Suprapubic skin (tissue), 4 donors: ENCODE results near the gene EFCAB8. TPM values are rescaled to one million over a fixed set of nuclear protein-coding genes. Genes with fewer than 3 reads are reported as not detected.

Experiments used
- DNase-seq, 2 donors: peaks; one replicate each; pipeline ENCODE4 v3.0.0-alpha.2; 2019; ENCODE audit warnings: low spot score in 2 of 2
- H3K27ac ChIP-seq: fragments of 200-600 bp; sonication (generic); one replicate; pipeline ENCODE4 v1.5.1; 2019
- H3K27me3 ChIP-seq: fragments of 200-600 bp; sonication (generic); one replicate; pipeline ENCODE4 v1.5.1; 2019
- H3K36me3 ChIP-seq: fragments of 200-600 bp; sonication (generic); one replicate; pipeline ENCODE4 v1.5.1; 2019
- H3K4me1 ChIP-seq: fragments of 200-600 bp; sonication (generic); one replicate; pipeline ENCODE4 v1.5.1; 2019
- H3K4me3 ChIP-seq: fragments of 200-600 bp; sonication (generic); one replicate; pipeline ENCODE4 v1.5.1; 2019; ENCODE audit warnings: mild to moderate bottlenecking
- H3K9me3 ChIP-seq: fragments of 200-600 bp; sonication (generic); one replicate; pipeline ENCODE4 v1.5.1; 2019
- EP300 ChIP-seq: sonication (generic); formaldehyde crosslinking; IDR thresholded peaks from one replicate; pipeline ENCODE4 v1.6.1; 2017; ENCODE audit warnings: antibody characterized with exemption
- POLR2A ChIP-seq, 2 donors: fragments of 450-650 bp; IDR thresholded peaks; one replicate each; pipeline ENCODE4 v1.6.1; 2017; ENCODE audit warnings: antibody characterized with exemption in 2 of 2, mild to moderate bottlenecking in 2 of 2, moderate library complexity in 2 of 2
- POLR2AphosphoS5 ChIP-seq, 3 donors: sonication (generic); formaldehyde crosslinking; IDR thresholded peaks; one replicate each; pipeline ENCODE4 v1.6.1; 2017; ENCODE audit warnings: antibody characterized with exemption in 3 of 3
- WGBS: methylation state at CpG from one replicate; pipeline ENCODE4 v1.1.5; 2018; 5-methylcytosine and 5-hydroxymethylcytosine counted together
- total RNA-seq, 4 donors: library from RNA; depleted of rRNA; stranded (reverse); fragments of >200 nt; gene quantifications; one replicate each; pipeline ENCODE4 v1.1.0, GENCODE V29; 2016
- TF ChIP-seq, protein P1 (sequence below), 2 donors: fragments of 200-600 bp in 1 of 2; fragments of 450-650 bp in 1 of 2; sonication (generic) in 1 of 2; IDR thresholded peaks; one replicate each; pipeline ENCODE4 v1.5.1; 2016 to 2019; ENCODE audit warnings: antibody characterized with exemption in 2 of 2, mild to moderate bottlenecking in 1 of 2, moderate library complexity in 1 of 2

EFCAB8 gene
- total RNA-seq, 4 donors from 2014 or later = 0.76 to 0.89 TPM; not detected in 2

DNA sequence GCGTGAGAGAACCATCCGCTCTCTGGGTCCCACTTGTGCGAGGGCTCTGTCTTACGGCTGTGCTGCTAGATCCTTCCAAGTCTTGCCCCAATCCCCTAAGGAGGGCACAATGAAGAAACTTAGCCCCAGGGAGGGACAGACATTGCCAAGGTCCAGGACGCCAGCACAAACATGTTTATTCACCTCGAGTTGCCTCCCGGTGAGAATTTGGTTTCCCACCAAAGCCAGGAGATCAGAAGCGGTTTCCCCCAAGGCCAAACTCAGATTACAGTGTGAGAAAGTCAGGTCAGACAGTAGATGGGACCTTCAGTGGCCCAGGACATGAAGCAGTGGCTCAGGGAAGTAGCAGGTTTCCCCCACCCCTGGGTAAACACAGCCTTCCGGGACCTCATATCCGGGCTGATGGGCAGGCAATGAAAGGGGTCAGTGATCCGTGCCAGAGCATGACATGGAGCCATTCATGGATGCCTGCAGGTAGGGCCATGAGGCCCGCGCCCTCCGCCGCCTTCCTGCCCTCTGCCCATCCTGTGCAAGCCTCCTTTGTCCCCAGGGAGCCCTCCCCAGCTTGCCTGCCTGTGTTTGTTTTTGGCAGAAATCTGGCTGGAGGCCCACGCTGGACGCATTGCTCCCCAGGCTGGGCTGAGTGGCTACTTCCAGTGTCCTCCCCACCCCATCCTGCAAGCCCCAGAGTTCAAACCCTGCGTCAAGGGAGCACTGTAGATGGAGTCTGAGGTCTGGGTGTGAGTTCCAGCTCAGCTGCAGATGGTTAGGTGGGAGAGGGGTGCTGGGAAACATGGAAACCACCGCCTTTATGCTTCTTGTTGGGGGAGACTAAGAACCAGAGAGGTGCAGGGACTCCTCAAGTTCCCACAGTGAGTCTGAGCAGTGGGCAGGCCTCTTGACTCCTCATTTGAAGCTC, 150.8 kb downstream of the EFCAB8 start:
- no peak overlapping the region for H3K4me3 ChIP-seq
- peaks cover 5% of the 10 kb centered on the region for H3K9me3 ChIP-seq
- H3K36me3 ChIP-seq = no peaks in the 10 kb centered on the region
- no peak overlapping the region for H3K27ac ChIP-seq
- no peak for TF ChIP-seq EP300
- no peak for TF ChIP-seq POLR2AphosphoS5 (IDR thresholded peaks at IDR 0.05)
- TF ChIP-seq, protein P1, sequence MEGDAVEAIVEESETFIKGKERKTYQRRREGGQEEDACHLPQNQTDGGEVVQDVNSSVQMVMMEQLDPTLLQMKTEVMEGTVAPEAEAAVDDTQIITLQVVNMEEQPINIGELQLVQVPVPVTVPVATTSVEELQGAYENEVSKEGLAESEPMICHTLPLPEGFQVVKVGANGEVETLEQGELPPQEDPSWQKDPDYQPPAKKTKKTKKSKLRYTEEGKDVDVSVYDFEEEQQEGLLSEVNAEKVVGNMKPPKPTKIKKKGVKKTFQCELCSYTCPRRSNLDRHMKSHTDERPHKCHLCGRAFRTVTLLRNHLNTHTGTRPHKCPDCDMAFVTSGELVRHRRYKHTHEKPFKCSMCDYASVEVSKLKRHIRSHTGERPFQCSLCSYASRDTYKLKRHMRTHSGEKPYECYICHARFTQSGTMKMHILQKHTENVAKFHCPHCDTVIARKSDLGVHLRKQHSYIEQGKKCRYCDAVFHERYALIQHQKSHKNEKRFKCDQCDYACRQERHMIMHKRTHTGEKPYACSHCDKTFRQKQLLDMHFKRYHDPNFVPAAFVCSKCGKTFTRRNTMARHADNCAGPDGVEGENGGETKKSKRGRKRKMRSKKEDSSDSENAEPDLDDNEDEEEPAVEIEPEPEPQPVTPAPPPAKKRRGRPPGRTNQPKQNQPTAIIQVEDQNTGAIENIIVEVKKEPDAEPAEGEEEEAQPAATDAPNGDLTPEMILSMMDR (IDR thresholded peaks at IDR 0.05) = no peak
- no peak for TF ChIP-seq POLR2A (IDR thresholded peaks at IDR 0.05)
- no peaks in the 10 kb centered on the region for H3K4me1 ChIP-seq
- DNase-seq = no peak
- H3K27me3 ChIP-seq = peaks cover 26% of the 10 kb centered on the region
- 69% methylated on average over 13 of the region's 19 CpGs for WGBS

DNA sequence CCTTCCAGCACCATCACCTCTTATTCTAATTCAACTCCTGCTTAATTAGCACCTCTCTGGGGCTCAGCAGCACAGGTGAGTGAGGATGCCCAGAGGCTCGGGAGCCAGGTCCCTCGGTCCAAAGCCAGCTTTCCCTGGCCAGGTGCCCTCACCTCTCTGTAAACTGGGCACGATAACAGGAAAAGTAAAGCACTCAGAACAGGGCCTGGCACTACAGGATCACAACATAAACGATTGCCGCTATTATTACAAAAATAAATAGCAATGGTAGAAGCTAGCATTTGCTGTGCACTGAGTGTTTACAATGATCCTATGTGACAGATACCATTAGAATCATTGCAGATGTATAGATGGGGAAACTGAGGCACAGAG, 151.4 kb downstream of the EFCAB8 start:
- no peak overlapping the region for H3K27ac ChIP-seq
- H3K27me3 ChIP-seq = peaks cover 28% of the 10 kb centered on the region
- no peaks in the 10 kb centered on the region for H3K4me1 ChIP-seq
- H3K4me3 ChIP-seq = no peak overlapping the region
- DNase-seq = no peak
- WGBS = 60% methylated on average over 5 of the region's 5 CpGs
- TF ChIP-seq, protein P1 (IDR thresholded peaks at IDR 0.05) = no peak
- TF ChIP-seq EP300 = no peak
- TF ChIP-seq POLR2AphosphoS5 (IDR thresholded peaks at IDR 0.05) = no peak
- no peak for TF ChIP-seq POLR2A (IDR thresholded peaks at IDR 0.05)
- H3K9me3 ChIP-seq = peaks cover 3% of the 10 kb centered on the region
- H3K36me3 ChIP-seq = no peaks in the 10 kb centered on the region

DNA sequence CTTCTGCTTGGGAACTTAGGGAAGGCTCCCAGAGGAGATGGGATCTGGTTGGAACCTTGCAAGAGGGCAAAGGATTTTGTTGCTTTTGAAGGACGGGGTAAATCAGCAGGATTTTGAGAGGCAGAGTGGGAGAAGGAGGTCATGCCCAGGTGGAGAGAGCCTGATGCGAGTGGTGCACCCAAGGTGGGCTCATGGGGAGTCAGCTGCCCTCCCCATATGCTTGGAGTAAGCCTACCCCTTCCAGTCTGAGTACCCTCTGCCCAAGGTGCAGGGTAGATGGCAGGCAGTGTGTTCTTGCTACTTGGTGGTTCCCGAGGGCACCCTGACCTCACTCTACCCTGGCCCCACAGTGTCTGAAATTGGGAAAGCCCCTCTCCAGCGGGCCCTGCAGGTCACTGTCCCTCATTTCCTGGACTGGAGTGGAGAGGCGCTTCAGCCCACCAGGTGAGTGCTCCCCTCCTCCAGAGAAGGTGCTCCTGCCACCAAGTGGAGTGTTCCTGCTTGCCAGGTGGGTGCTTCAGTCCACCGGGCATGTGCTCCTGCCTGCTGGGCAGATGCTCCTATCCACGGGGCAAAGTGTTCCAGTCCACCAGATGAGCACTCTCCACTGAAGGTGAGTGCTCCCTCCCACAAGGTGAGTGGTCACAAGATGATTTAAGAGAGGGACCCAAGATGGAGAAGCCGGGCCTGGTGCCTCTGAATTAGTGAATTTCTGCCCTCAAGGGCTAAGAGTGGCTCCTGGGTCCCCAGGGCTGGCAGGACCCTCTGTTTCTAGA, 152.1 kb downstream of the EFCAB8 start:
- TF ChIP-seq POLR2A (IDR thresholded peaks at IDR 0.05) = no peak
- TF ChIP-seq, protein P1 (IDR thresholded peaks at IDR 0.05) = no peak
- no peak for TF ChIP-seq EP300
- no peak for TF ChIP-seq POLR2AphosphoS5 (IDR thresholded peaks at IDR 0.05)
- Histone ChIP-seq H3K36me3 (no peaks in the 10 kb centered on the region), H3K4me3 (no peak overlapping the region), H3K27me3 (peaks cover 32% of the 10 kb centered on the region), H3K4me1 (no peaks in the 10 kb centered on the region), H3K9me3 (no peaks in the 10 kb centered on the region), H3K27ac (no peak overlapping the region)
- DNase-seq = no peak
- 84% methylated on average over 4 of the region's 8 CpGs for WGBS

Other genes with a start within 250 kb of the EFCAB8 start
- gene C20orf203, start 185.0 kb upstream of the EFCAB8 start, total RNA-seq = under 1 TPM in 2 of 4 donors, not detected in 2; 0.15 to 0.97 TPM
- 10 to 100 TPM; 13.3 to 17.5 (median 15.6) TPM for gene COMMD7, start 115.5 kb upstream of the EFCAB8 start, total RNA-seq
- 1 to 10 TPM; 2.7 to 5.0 (median 2.9) TPM for gene DNMT3B, start 96.5 kb upstream of the EFCAB8 start, total RNA-seq
- 10 to 100 TPM; 41.9 to 67.8 (median 53.2) TPM for gene MAPRE1, start 39.0 kb upstream of the EFCAB8 start, total RNA-seq
- not detected for gene SUN5, start 145.5 kb downstream of the EFCAB8 start, total RNA-seq
- gene BPIFB2, start 148.8 kb downstream of the EFCAB8 start, total RNA-seq = not detected
- gene BPIFB6, start 172.7 kb downstream of the EFCAB8 start, total RNA-seq = not detected
- gene BPIFB3, start 195.0 kb downstream of the EFCAB8 start, total RNA-seq = not detected
- not detected for gene BPIFB4, start 220.7 kb downstream of the EFCAB8 start, total RNA-seq